Measurements from ENCODE around the gene DNAH10.

The DNAH10 gene

GRCh38 chr12:123948796-123949769, 187.0 kb downstream of the DNAH10 start:
- DNase-seq (ENCODE audit: low spot score): peak; percentile 48

GRCh38 chr12:123949770-123950165, 187.7 kb downstream of the DNAH10 start:
- peak; percentile 40 for DNase-seq (ENCODE audit: low spot score)

GRCh38 chr12:123950476-123951349, 188.6 kb downstream of the DNAH10 start:
- DNase-seq (ENCODE audit: low spot score): no peak

GRCh38 chr12:123951467-123951866, 189.4 kb downstream of the DNAH10 start:
- peak; percentile 30 for DNase-seq (ENCODE audit: low spot score)

GRCh38 chr12:123952037-123952436, 189.9 kb downstream of the DNAH10 start:
- no peak for DNase-seq (ENCODE audit: low spot score)

- DNase-seq (ENCODE audit: low spot score): peak; percentile 38
Observed at GRCh38 chr12:123954647-123955350, 192.7 kb downstream of the DNAH10 start.

- no peak for DNase-seq (ENCODE audit: low spot score)
Observed at GRCh38 chr12:123956249-123956648, 194.1 kb downstream of the DNAH10 start.

GRCh38 chr12:123957196-123957595, 195.1 kb downstream of the DNAH10 start:
- peak; percentile 38 for DNase-seq (ENCODE audit: low spot score)

- DNase-seq (ENCODE audit: low spot score): peak; percentile 39
Observed at GRCh38 chr12:123958462-123958861, 196.4 kb downstream of the DNAH10 start.

- peak; percentile 48 for DNase-seq (ENCODE audit: low spot score)
Observed at GRCh38 chr12:123958876-123959275, 196.8 kb downstream of the DNAH10 start.

- DNase-seq (ENCODE audit: low spot score): no peak
Observed at GRCh38 chr12:123960029-123960735, 198.1 kb downstream of the DNAH10 start.

GRCh38 chr12:123960856-123961255, 198.8 kb downstream of the DNAH10 start:
- no peak for DNase-seq (ENCODE audit: low spot score)

GRCh38 chr12:123961585-123962345, 199.7 kb downstream of the DNAH10 start:
- no peak for DNase-seq (ENCODE audit: low spot score)

- no peak for DNase-seq (ENCODE audit: low spot score)
Observed at GRCh38 chr12:123962513-123962912, 200.4 kb downstream of the DNAH10 start.

- no peak for DNase-seq (ENCODE audit: low spot score)
Observed at GRCh38 chr12:123963821-123964220, 201.7 kb downstream of the DNAH10 start.

- DNase-seq (ENCODE audit: low spot score): no peak
Observed at GRCh38 chr12:123965382-123965781, 203.3 kb downstream of the DNAH10 start.

GRCh38 chr12:123966596-123966995, 204.5 kb downstream of the DNAH10 start:
- DNase-seq (ENCODE audit: low spot score): no peak

- no peak for DNase-seq (ENCODE audit: low spot score)
Observed at GRCh38 chr12:123967121-123967586, 205.1 kb downstream of the DNAH10 start.

GRCh38 chr12:123971449-123971769, 209.3 kb downstream of the DNAH10 start:
- no peak for DNase-seq (ENCODE audit: low spot score)

GRCh38 chr12:123971770-123972456, 209.8 kb downstream of the DNAH10 start:
- DNase-seq (ENCODE audit: low spot score): peak; percentile 81

Data from ecto neural progenitor cell (in vitro differentiated cells).